Keratinocyte (primary cell): ENCODE data around the gene JUP. TPM values are rescaled to one million over a fixed set of nuclear protein-coding genes. Genes with fewer than 3 reads are reported as not detected.

Source experiments
- DNase-seq: peaks from one replicate; pipeline ENCODE4 v3.0.0-alpha.2; 2011; ENCODE audit warnings: low read depth, missing footprints, low spot score
- FAIRE-seq: peaks from 2 replicates; lab custom pipeline; 2011; peaks lifted over from hg19 to GRCh38; lab: Jason Lieb, UNC
- H2AFZ ChIP-seq: 2 replicates; pipeline ENCODE4 v1.6.0; 2012; ENCODE audit warnings: low read length, control low read depth, inconsistent platforms; ENCODE audit not compliant: control insufficient read depth
- H3K27ac ChIP-seq: 2 replicates; pipeline ENCODE4 v1.5.1; 2011; ENCODE audit warnings: low read length; ENCODE audit not compliant: control insufficient read depth, insufficient read depth
- H3K27me3 ChIP-seq: 3 replicates; pipeline ENCODE4 v1.6.0; 2011; ENCODE audit warnings: low read length; ENCODE audit not compliant: control insufficient read depth, insufficient read depth; ENCODE audit errors: extremely low read depth
- H3K36me3 ChIP-seq, 2 experiments: 2 replicates in 1 of 2; 3 replicates in 1 of 2; pipeline ENCODE4 v1.5.1; 2011; ENCODE audit warnings: low read length in 2 of 2, mild to moderate bottlenecking in 1 of 2; ENCODE audit not compliant: control insufficient read depth in 2 of 2, insufficient read depth in 2 of 2; ENCODE audit errors: extremely low read depth in 1 of 2
- H3K4me1 ChIP-seq: 3 replicates; pipeline ENCODE4 v1.5.1; 2011; ENCODE audit warnings: low read length; ENCODE audit not compliant: control insufficient read depth, insufficient read depth; ENCODE audit errors: extremely low read depth
- H3K4me2 ChIP-seq: 3 replicates; pipeline ENCODE4 v1.6.0; 2011; ENCODE audit warnings: low read depth, low read length; ENCODE audit not compliant: control insufficient read depth, insufficient read depth; ENCODE audit errors: extremely low read depth
- H3K4me3 ChIP-seq, 3 experiments: fragments of 200-600 bp in 1 of 3; sonication (generic) in 1 of 3; 2 replicates in 2 of 3; 3 replicates in 1 of 3; pipeline ENCODE4 v1.5.1; 2011 to 2016; ENCODE audit warnings: low read length in 3 of 3, mild to moderate bottlenecking in 3 of 3, control low read depth in 2 of 3, inconsistent platforms in 1 of 3, low read depth in 1 of 3, mixed read lengths in 1 of 3, mixed run types in 1 of 3, moderate library complexity in 1 of 3; ENCODE audit not compliant: control insufficient read depth in 2 of 3, insufficient read depth in 2 of 3; ENCODE audit errors: extremely low read depth in 1 of 3
- H3K79me2 ChIP-seq: 2 replicates; pipeline ENCODE4 v1.6.0; 2012; ENCODE audit warnings: low read length; ENCODE audit not compliant: control insufficient read depth, insufficient read depth
- H3K9ac ChIP-seq: 3 replicates; pipeline ENCODE4 v1.6.0; 2011; ENCODE audit warnings: low read length; ENCODE audit not compliant: control insufficient read depth, insufficient read depth; ENCODE audit errors: extremely low read depth
- H3K9me1 ChIP-seq: 3 replicates; pipeline ENCODE4 v1.6.0; 2011; ENCODE audit warnings: low read length; ENCODE audit not compliant: control insufficient read depth, insufficient read depth; ENCODE audit errors: extremely low read depth
- H3K9me3 ChIP-seq: 2 replicates; pipeline ENCODE4 v1.5.1; 2012; ENCODE audit warnings: low read depth, low read length; ENCODE audit not compliant: control insufficient read depth
- H4K20me1 ChIP-seq: 3 replicates; pipeline ENCODE4 v1.6.0; 2011; ENCODE audit warnings: low read length; ENCODE audit not compliant: control insufficient read depth, insufficient read depth; ENCODE audit errors: extremely low read depth
- CTCF ChIP-seq, 3 experiments: IDR thresholded peaks in 1 of 3; conservative IDR thresholded peaks in 1 of 3; optimal IDR thresholded peaks in 1 of 3; 2 replicates in 2 of 3; 3 replicates in 1 of 3; pipeline versions ENCODE3 to v1.5.1; 2011; ENCODE audit warnings: low read length in 3 of 3, mild to moderate bottlenecking in 3 of 3, moderate library complexity in 2 of 3, control low read depth in 1 of 3, inconsistent platforms in 1 of 3; ENCODE audit not compliant: insufficient read depth in 2 of 3; ENCODE audit errors: extremely low read depth in 1 of 3
- EZH2 ChIP-seq: IDR thresholded peaks from one replicate; pipeline ENCODE4 v1.6.1; 2012; ENCODE audit warnings: inconsistent platforms, mild to moderate bottlenecking, low read length, moderate library complexity
- dilution Hi-C: fragments of 300-500 bp; cut with MboI; formaldehyde crosslinking; loops from one replicate; pipeline ENCODE4 v1.7.0; 2020; ENCODE audit warnings: low sequenced_read_pairs; ENCODE audit not compliant: extremely low pct_ligation_motif_present
- polyA plus RNA-seq, 5 experiments: library from polyadenylated mRNA; depleted of rRNA in 3 of 5; stranded (reverse) in 3 of 5; stranded (forward) in 1 of 5; unstranded in 1 of 5; fragments of >200 nt; gene quantifications; 1 replicate in 1 of 5; 2 replicates in 3 of 5; 3 replicates in 1 of 5; pipeline versions ENCODE4 v1.2.1 to v1.2.3, GENCODE V29; 2011 to 2012; ENCODE audit warnings: missing spikeins in 2 of 5, low read depth in 1 of 5, low replicate concordance in 1 of 5

The JUP gene
- polyA plus RNA-seq, 1 donor (not counting 4 experiments of a cell fraction or from before 2014, with no cell fraction given), result 152 TPM

- Histone ChIP-seq H3K9me3 (no peaks in the 10 kb centered on the region), H3K4me2 (peak overlapping the region; percentile 73), H3K9ac (peak overlapping the region; percentile 74), H4K20me1 (no peaks in the 10 kb centered on the region), H2AFZ (no peak overlapping the region), H3K79me2 (no peaks in the 10 kb centered on the region), H3K27ac (peak overlapping the region; percentile 89), H3K4me1 (peaks cover 26% of the 10 kb centered on the region), H3K27me3 (no peaks in the 10 kb centered on the region), H3K9me1 (no peaks in the 10 kb centered on the region), H3K36me3 (no peaks in the 10 kb centered on the region), H3K4me3 (peak overlapping the region in 2 of 3 experiments; percentile 8 to 33)
- DNase-seq (no peak), FAIRE-seq (peak; percentile 61)
- dilution Hi-C loops, result no loop called here
- TF ChIP-seq EZH2 (no peak), CTCF (optimal IDR thresholded peaks at IDR 0.05 in 1 of 3, IDR thresholded peaks at IDR 0.05 in 1 of 3, conservative IDR thresholded peaks at IDR 0.05 in 1 of 3; ENCODE audit: extremely low read depth in 1 of 3, insufficient read depth in 2 of 3, low read length in 3 of 3) (peak; percentile 93 to 99 (median 97))
Observed at GRCh38 chr17:41801374-41802271, 15.1 kb upstream of the JUP start.

GRCh38 chr17:41800601-41801373 is 14.3 kb upstream of the JUP start:
- dilution Hi-C loops, result no loop called here
- Histone ChIP-seq H3K4me2 (peak overlapping the region; percentile 73), H3K9me1 (no peaks in the 10 kb centered on the region), H3K36me3 (no peaks in the 10 kb centered on the region), H3K27ac (peak overlapping the region; percentile 89), H3K9ac (peak overlapping the region; percentile 74), H3K4me1 (peaks cover 26% of the 10 kb centered on the region), H4K20me1 (no peaks in the 10 kb centered on the region), H3K27me3 (no peaks in the 10 kb centered on the region), H3K9me3 (no peaks in the 10 kb centered on the region), H2AFZ (no peak overlapping the region), H3K79me2 (no peaks in the 10 kb centered on the region), H3K4me3 (peak overlapping the region in 2 of 3 experiments; percentile 8 to 33)
- no peak for TF ChIP-seq CTCF (optimal IDR thresholded peaks at IDR 0.05 in 1 of 3, IDR thresholded peaks at IDR 0.05 in 1 of 3, conservative IDR thresholded peaks at IDR 0.05 in 1 of 3; ENCODE audit: extremely low read depth in 1 of 3, insufficient read depth in 2 of 3, low read length in 3 of 3)
- TF ChIP-seq EZH2, result no peak
- FAIRE-seq (peak; percentile 90), DNase-seq (peak; percentile 99)
